Esophagus (tissue), 2 donors: ENCODE data around the gene ROR1. TPM values are rescaled to one million over a fixed set of nuclear protein-coding genes. Genes with fewer than 3 reads are reported as not detected.

Experiments used
- H3K27ac ChIP-seq, 2 donors: one replicate each; pipeline ENCODE4 v1.5.1; 2013; ENCODE audit warnings: low read depth in 2 of 2, mild to moderate bottlenecking in 2 of 2, inconsistent platforms in 1 of 2, low read length in 1 of 2, moderate library complexity in 1 of 2
- H3K27me3 ChIP-seq, 2 donors: one replicate each; pipeline ENCODE4 v1.6.1; 2013; ENCODE audit warnings: low read length in 2 of 2, control low read depth in 1 of 2, mild to moderate bottlenecking in 1 of 2; ENCODE audit not compliant: insufficient read depth in 2 of 2, control insufficient read depth in 1 of 2
- H3K36me3 ChIP-seq, 2 donors: one replicate each; pipeline ENCODE4 v1.6.1; 2013; ENCODE audit warnings: low read length in 1 of 2; ENCODE audit not compliant: control insufficient read depth in 2 of 2, insufficient read depth in 2 of 2
- H3K4me1 ChIP-seq, 2 donors: one replicate each; pipeline ENCODE4 v1.6.1; 2013; ENCODE audit warnings: low read length in 1 of 2; ENCODE audit not compliant: control insufficient read depth in 2 of 2, insufficient read depth in 2 of 2
- H3K4me3 ChIP-seq, 2 donors: one replicate each; pipeline ENCODE4 v1.5.1; 2013; ENCODE audit warnings: low read length in 2 of 2, mild to moderate bottlenecking in 2 of 2, low read depth in 1 of 2, moderate library complexity in 1 of 2
- H3K9me3 ChIP-seq, 2 donors: one replicate each; pipeline ENCODE4 v1.6.1; 2013; ENCODE audit warnings: mild to moderate bottlenecking in 2 of 2, low read depth in 1 of 2, low read length in 1 of 2, moderate library complexity in 1 of 2; ENCODE audit not compliant: control insufficient read depth in 2 of 2, insufficient read depth in 1 of 2
- WGBS, 2 donors: extraction: QIAGEN DNeasy Blood & Tissue Kit; methylation state at CpG; one replicate each; pipeline ENCODE4 v1.1.7; 2013; 5-methylcytosine and 5-hydroxymethylcytosine counted together
- polyA plus RNA-seq, 2 donors: library from polyadenylated mRNA; stranded (reverse); fragments of 200-250 nt; gene quantifications; one replicate each; pipeline ENCODE4 v1.2.3, GENCODE V29; 2013
- donor health status: healthy with polysubstance abuse.
- donor health status: Bipolar disorder and iron deficiency.

Gene ROR1
- polyA plus RNA-seq, 2 donors: 1.1 to 1.9 TPM

DNA sequence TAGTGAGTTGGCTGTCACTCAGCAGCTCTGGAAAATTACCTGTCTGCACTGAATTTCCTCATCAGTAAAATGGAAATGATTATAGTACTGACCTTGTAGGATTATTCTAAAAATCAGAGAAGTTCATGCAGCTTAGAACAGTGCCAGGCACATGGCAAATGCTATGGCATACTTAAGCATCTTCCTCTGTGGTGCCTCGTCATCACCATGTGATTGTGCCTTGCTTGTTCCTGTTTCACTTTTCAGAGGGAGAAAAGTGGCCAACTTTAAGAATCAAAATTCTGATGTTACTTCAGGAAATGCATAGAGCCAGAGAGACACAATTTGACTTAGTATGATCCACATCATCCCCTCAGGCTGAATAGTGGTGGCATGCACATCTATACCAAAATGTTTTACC lies 203.6 kb downstream of the ROR1 start:
- no peaks in the 10 kb centered on the region for H3K27me3 ChIP-seq
- H3K9me3 ChIP-seq: no peaks in the 10 kb centered on the region
- no peaks in the 10 kb centered on the region for H3K36me3 ChIP-seq
- no peak overlapping the region for H3K27ac ChIP-seq
- peaks cover 0 to 7% of the 10 kb centered on the region in 2 donors for H3K4me1 ChIP-seq
- 86 to 93% methylated on average over 1 of the region's 1 CpG for WGBS, 2 donors
- no peak overlapping the region for H3K4me3 ChIP-seq

DNA sequence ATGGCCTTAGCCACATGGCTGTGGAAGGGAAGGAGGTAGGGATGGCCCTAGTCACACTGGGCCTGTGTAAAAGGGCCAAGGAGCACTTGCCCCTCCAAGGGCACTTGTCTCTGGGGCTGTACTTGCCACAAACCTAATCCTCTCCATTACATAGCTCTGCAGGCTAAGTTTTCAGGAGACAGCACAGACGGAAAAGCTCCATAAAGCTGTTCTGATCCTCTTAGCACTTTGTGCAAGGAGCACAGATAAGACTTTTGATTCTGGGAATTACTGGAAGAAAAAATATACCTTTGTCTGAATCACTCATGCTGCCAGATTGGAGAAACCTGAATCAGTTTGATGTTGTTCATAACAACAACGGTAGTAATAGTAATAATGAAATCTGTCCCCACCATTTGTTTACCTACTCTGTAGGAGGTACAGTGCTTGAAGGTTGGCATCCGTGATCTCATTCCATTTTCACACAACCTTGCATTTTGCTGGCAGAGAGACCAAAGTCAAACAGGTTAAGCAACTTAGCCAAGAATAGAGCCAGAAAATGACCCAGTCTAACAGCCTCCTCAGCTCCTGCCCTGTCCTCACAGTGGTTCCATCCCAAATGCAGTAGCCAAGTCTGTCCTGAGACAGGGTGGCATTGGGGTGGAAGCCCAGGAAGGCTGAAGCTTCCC lies 207.1 kb downstream of the ROR1 start:
- whole genome bisulfite sequencing, 2 donors: 48 to 56% methylated on average over 3 of the region's 3 CpGs
- Histone ChIP-seq H3K9me3 (no peaks in the 10 kb centered on the region), H3K27ac (peak overlapping the region in 1 of 2 donors; percentile 68), H3K36me3 (no peaks in the 10 kb centered on the region), H3K27me3 (no peaks in the 10 kb centered on the region), H3K4me3 (no peak overlapping the region), H3K4me1 (peaks cover 0 to 7% of the 10 kb centered on the region in 2 donors)

DNA sequence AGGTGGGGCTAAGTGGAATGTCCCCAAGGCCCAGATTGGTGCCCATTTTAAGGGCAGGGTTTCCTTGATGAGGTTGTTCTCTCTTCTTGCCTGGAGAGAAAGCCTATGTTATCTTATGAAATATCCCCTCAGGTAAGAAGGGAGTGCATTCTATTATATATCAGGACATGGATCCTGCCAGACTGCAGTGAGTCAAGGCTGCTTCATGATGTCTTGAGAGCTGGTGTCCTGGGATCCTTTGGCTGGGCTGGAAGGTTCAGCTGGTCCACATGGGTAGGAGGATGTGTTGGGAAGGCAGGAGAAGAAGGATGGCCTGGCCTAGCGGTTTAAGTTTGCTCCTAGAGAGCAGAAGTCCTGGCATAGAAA lies 207.6 kb downstream of the ROR1 start:
- Histone ChIP-seq H3K4me3 (no peak overlapping the region), H3K9me3 (no peaks in the 10 kb centered on the region), H3K27ac (peak overlapping the region in 1 of 2 donors; percentile 68), H3K36me3 (no peaks in the 10 kb centered on the region), H3K4me1 (peaks cover 0 to 7% of the 10 kb centered on the region in 2 donors), H3K27me3 (no peaks in the 10 kb centered on the region)
- 77 to 80% methylated on average over 1 of the region's 1 CpG for WGBS, 2 donors

DNA sequence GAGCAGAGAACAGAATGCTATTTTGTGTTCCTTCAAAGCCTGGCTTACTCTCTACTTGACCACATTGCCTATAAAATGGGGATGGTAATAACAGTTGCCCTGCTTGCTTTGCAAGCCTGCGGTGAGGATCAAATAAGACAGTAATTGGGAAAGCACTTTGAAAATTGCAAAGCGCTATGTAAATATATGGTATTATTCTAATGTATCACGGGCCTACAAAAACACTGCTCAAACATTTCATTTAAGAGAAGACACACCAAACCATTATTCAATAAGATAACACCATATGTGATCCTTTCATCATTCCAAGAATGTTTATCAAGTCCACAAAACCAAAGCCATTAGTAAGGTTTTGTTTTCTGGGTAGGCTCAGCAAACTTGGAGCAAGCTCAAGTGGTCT lies 208.4 kb downstream of the ROR1 start:
- peaks cover 0 to 7% of the 10 kb centered on the region in 2 donors for H3K4me1 ChIP-seq
- H3K4me3 ChIP-seq: no peak overlapping the region
- H3K27me3 ChIP-seq: no peaks in the 10 kb centered on the region
- H3K9me3 ChIP-seq: no peaks in the 10 kb centered on the region
- WGBS, 2 donors: 86 to 87% methylated on average over 3 of the region's 3 CpGs
- H3K27ac ChIP-seq: no peak overlapping the region
- H3K36me3 ChIP-seq: no peaks in the 10 kb centered on the region

DNA sequence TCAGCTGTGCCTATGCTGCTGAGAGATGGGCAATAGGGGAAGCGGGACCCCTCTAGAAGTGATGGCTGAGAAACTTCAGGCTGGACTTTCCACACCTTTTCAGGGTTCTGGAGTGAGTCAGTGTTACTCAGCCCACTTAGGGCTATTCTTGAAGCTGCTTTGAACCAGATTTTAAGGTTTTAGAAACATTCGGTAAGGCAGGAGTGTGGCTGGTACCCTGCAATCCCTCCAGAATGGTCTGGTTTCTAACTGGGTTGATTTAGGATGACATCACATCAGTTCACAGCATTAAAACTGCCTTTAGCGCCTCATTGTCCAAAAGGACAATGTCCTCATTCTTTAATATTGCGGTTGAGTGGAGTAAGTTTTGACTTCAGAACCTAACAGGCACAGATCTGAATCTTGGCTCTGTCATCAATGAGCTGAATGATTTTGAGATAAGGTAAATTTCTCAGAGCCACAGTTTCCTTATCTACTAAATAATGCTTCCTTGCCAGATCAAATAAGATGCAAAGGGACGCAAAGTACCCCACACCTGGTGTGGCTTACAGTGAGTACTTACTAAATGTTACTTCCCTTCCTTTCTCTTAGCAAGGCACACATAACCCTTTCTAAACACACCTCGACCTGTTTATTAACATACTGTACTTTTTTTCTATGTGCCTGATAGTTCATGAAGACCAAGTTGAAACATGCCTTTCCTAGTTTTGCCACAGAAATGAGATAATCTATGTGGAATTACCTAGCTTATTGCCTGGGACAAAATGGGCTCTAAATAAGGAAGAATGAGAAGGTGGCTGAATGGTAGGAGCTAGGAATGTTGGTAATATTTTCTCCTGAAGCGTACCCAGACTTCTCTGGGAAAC lies 209.8 kb downstream of the ROR1 start:
- WGBS, 2 donors: 49 to 53% methylated on average over 7 of the region's 7 CpGs
- Histone ChIP-seq H3K27ac (no peak overlapping the region), H3K36me3 (no peaks in the 10 kb centered on the region), H3K4me3 (no peak overlapping the region), H3K27me3 (no peaks in the 10 kb centered on the region), H3K9me3 (no peaks in the 10 kb centered on the region), H3K4me1 (peaks cover 0 to 7% of the 10 kb centered on the region in 2 donors)

DNA sequence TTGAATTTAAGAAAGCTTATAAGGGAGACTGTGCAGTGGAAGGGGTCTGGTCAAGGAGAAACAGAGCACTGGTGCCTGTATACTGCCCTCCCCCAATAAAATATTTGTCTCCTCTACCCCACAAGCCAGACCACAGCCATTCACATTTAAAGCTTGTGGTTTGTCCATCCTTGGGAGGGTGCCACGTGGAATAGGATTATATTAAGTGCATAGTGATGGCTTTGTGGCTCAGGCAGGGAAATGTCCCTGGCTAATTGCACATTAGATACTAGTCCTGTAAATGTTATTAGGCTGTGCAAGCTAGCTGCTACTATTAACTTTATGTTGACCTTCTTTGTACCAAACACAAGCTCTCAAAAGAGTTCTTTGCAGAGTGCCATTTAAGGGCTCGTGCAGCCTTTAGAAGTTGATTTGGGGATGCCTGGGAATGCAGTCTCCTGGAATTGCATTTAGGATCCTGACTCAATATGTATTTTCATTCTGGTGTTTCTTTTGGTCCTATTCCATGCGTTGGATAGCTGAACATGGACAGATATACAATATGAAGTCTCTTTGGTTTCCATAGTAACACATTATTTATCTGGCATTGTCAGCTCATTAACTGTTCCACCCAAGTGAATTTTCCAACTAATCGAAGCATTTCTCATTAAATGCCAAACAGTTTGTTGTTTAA lies 210.6 kb downstream of the ROR1 start:
- Histone ChIP-seq H3K4me1 (peaks cover 0 to 5% of the 10 kb centered on the region in 2 donors), H3K36me3 (no peaks in the 10 kb centered on the region)

DNA sequence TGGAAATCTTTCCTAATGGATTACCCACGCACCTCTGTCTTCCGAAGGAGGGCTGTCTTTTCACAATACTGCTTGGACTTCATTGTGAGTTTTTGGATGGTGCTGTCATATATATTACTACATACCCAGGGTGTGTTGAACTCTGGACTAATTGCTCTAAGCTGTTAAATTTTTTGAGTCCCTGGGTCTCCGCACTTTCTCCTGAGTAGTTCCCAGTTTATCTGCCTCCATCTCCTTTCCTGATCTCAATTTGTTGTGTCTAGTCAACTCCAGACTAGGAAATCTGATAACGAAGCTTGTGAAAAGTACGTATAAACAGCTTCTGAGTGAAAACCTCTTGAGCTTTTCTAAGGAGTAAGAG lies 211.1 kb downstream of the ROR1 start:
- Histone ChIP-seq H3K9me3 (no peaks in the 10 kb centered on the region), H3K36me3 (no peaks in the 10 kb centered on the region), H3K27me3 (no peaks in the 10 kb centered on the region), H3K27ac (no peak overlapping the region), H3K4me1 (peaks cover 0 to 3% of the 10 kb centered on the region in 2 donors), H3K4me3 (no peak overlapping the region)
- 84 to 87% methylated on average over 5 of the region's 5 CpGs for WGBS, 2 donors

More for the DNA sequence above, 210.6 kb downstream of the ROR1 start:
- no peak overlapping the region for H3K4me3 ChIP-seq
- 40 to 52% methylated on average over 4 of the region's 4 CpGs for WGBS, 2 donors
- H3K9me3 ChIP-seq: no peaks in the 10 kb centered on the region
- no peaks in the 10 kb centered on the region for H3K27me3 ChIP-seq
- no peak overlapping the region for H3K27ac ChIP-seq

DNA sequence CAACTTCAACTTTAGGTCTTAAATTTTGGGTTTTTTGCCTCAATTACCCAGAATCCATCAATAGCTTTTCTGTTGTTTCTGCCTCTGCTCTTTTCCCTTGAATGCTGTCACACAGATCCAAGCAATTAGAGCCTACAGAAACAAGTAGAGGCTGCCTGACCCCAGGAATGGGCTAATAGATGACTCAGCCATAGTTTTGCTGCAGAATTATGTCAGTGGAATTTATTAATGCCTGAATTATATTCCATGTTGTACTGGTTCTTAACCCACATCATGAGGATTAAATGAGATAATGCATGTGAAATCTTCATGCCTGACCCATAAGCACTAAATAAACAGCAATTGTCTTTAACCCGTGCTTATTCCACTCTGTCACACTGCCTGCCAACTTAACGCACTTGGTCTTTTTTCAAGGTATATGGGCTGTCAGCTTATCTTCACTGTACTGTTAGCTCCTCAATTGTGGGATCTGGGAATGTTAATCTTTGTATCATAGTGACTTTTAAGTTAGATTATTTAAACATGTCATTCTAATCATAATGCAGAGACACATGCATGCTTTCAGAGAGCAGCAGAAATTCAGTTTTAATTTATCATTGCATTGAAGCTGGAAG lies 213.3 kb downstream of the ROR1 start:
- Histone ChIP-seq H3K27me3 (no peaks in the 10 kb centered on the region), H3K36me3 (no peaks in the 10 kb centered on the region), H3K4me3 (no peak overlapping the region), H3K4me1 (no peaks in the 10 kb centered on the region), H3K27ac (no peak overlapping the region), H3K9me3 (no peaks in the 10 kb centered on the region)
- WGBS, 2 donors: 26 to 35% methylated on average over 2 of the region's 2 CpGs

DNA sequence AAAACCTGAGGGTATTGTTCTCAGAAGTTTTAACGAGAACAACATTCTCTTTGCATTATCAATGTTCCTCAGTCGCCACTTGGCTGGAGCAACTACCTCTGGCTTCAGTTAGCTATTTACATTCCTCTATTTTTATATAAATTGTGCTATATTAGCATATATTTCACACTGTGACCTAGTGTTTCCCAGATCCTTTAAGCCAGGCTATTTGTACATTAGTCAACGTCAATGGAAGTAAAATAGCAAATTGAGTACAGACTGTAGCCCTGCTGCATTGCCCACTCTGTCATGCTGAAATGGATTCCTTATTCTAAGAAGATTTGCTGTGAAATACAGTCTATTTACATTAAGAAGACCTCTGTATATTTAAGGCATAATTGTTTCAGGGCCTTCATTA lies 213.8 kb downstream of the ROR1 start:
- Histone ChIP-seq H3K36me3 (no peaks in the 10 kb centered on the region), H3K9me3 (no peaks in the 10 kb centered on the region), H3K27me3 (no peaks in the 10 kb centered on the region), H3K4me1 (no peaks in the 10 kb centered on the region), H3K27ac (no peak overlapping the region), H3K4me3 (no peak overlapping the region)
- 48 to 51% methylated on average over 3 of the region's 3 CpGs for WGBS, 2 donors
